ENCODE measurements around the gene MYH8.

The MYH8 gene

DNA sequence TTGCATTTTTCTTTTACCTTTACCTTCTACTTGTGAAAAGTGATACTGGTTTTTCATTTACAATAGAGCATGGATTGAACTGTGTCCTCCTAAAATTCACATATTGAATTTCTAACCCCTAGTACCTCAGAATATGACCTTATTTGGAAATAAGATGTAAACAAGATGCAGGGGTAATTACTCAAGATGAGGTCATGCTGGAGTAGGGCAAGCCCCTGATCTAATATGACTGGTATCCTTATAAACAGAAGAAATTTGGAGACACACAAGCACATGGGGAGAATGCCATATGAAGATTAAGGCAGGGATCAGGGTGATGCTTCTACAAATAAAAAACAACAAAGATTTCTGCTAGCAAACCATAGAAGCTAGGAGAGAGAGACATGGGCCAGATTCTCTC lies 61.2 kb downstream of the MYH8 start:
- Histone ChIP-seq H3K27me3 (no peaks in the 10 kb centered on the region), H3K4me2 (no peak overlapping the region), H3K9ac (no peak overlapping the region), H3K27ac (no peak overlapping the region), H4K20me1 (no peaks in the 10 kb centered on the region), H3K9me3 (replicated peaks in 1 of 11) (peaks cover 0 to 5% (median 0%) of the 10 kb centered on the region in 11 experiments; a peak in 2 of 22 replicates), H3K36me3 (no peaks in the 10 kb centered on the region), H3K4me1 (peaks cover 0 to under 1% (median 0%) of the 10 kb centered on the region in 10 experiments; a peak in 3 of 20 replicates), H3K4me3 (no peak overlapping the region)
- no peak for TF ChIP-seq Cebpa-rat (IDR thresholded peaks at IDR 0.05)

DNA sequence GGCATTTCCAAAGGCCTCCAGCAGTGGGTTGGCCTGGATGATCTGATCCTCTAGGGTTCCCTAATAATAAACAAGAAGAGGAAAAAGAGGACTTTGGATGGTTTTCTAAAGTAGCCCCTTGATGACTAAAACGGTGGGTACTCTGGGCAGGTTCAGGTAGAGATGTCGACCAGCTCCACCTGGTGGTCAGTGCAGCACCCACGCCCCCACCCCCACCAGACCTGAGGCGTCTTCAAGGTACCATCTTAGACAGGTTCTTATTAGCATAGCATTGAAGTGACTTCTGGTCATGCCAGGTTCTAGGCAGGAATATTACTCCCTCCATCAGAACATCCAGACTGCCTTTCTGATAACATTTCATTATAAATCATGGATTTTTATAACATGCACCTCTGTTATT lies 64.0 kb downstream of the MYH8 start:
- no peak for TF ChIP-seq Cebpa-rat (IDR thresholded peaks at IDR 0.05)

DNA sequence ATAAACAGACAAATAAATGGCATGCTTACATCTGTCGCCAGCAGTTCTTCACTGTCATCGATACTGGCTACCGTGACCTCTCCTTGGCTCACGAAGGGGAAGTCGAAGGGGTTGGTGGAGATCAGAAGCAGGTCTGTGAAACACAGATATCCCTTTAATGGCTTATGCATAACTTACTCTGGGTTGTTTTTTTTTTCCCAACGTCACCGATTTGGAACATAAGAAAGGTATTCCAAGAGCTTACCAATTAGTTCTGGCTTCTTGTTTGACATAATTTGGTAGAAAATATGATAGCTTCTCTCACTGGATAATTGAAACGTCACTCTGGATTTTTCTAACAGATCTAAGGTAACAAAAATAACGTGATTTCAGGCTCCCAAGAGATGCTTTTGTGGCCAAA lies 67.1 kb downstream of the MYH8 start:
- no peaks in the 10 kb centered on the region for H3K36me3 ChIP-seq
- H3K27me3 ChIP-seq, result no peaks in the 10 kb centered on the region
- peaks cover 0 to 31% (median 14%) of the 10 kb centered on the region in 10 experiments; a peak in 11 of 20 replicates for H3K4me1 ChIP-seq
- peaks cover 7 to 21% (median 14%) of the 10 kb centered on the region in 11 experiments; a peak in 14 of 22 replicates for H3K9me3 ChIP-seq (replicated peaks in 1 of 11)
- H3K4me3 ChIP-seq, result no peak overlapping the region
- no peak overlapping the region for H3K27ac ChIP-seq
- no peak for TF ChIP-seq Cebpa-rat (IDR thresholded peaks at IDR 0.05)
- peak overlapping the region in 7 of 11 experiments; percentile 8 to 50 (median 33); a peak in 11 of 22 replicates for H3K4me2 ChIP-seq
- H3K9ac ChIP-seq, result no peak overlapping the region
- no peaks in the 10 kb centered on the region for H4K20me1 ChIP-seq

More for the DNA sequence above, 64.0 kb downstream of the MYH8 start:
- H3K27me3 ChIP-seq, result no peaks in the 10 kb centered on the region
- peaks cover 0 to 29% (median 14%) of the 10 kb centered on the region in 10 experiments; a peak in 11 of 20 replicates for H3K4me1 ChIP-seq
- no peak overlapping the region for H3K4me2 ChIP-seq
- peaks cover 0 to 5% (median 3%) of the 10 kb centered on the region in 11 experiments; a peak in 11 of 22 replicates for H3K9me3 ChIP-seq (replicated peaks in 1 of 11)
- H3K36me3 ChIP-seq, result no peaks in the 10 kb centered on the region
- H3K27ac ChIP-seq, result no peak overlapping the region
- no peaks in the 10 kb centered on the region for H4K20me1 ChIP-seq
- no peak overlapping the region for H3K4me3 ChIP-seq
- no peak overlapping the region for H3K9ac ChIP-seq

DNA sequence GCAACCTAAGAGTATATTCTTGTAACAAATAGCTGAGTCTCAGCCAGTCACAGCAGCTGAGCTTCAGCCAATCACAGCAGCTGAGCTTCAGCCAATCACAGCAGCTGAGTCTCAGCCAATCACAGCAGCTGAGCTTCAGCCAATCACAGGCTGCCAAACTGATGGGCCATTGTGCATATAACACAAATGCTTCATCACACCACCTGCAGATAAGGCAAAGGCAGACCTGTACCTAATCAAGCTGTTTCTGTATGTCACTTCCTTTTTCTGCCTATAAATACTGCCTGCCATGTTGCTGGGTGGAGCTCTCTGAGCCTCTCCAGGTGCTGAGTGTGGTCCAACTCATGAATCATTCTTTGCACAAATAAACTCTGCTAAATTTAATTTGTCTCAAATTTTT lies 68.9 kb downstream of the MYH8 start:
- Histone ChIP-seq H3K9ac (no peak overlapping the region), H3K9me3 (replicated peaks in 1 of 11) (peaks cover 7 to 21% (median 14%) of the 10 kb centered on the region in 11 experiments; a peak in 14 of 22 replicates), H3K4me2 (0 out of 22 replicates have a peak overlapping the region, but pooled peaks of 2 of the 11 experiments have one; percentile 32 to 50), H3K4me3 (no peak overlapping the region), H3K36me3 (no peaks in the 10 kb centered on the region), H3K4me1 (peaks cover 0 to 31% (median 14%) of the 10 kb centered on the region in 10 experiments; a peak in 11 of 20 replicates), H4K20me1 (no peaks in the 10 kb centered on the region), H3K27me3 (no peaks in the 10 kb centered on the region), H3K27ac (no peak overlapping the region)
- TF ChIP-seq Cebpa-rat (IDR thresholded peaks at IDR 0.05), result no peak

DNA sequence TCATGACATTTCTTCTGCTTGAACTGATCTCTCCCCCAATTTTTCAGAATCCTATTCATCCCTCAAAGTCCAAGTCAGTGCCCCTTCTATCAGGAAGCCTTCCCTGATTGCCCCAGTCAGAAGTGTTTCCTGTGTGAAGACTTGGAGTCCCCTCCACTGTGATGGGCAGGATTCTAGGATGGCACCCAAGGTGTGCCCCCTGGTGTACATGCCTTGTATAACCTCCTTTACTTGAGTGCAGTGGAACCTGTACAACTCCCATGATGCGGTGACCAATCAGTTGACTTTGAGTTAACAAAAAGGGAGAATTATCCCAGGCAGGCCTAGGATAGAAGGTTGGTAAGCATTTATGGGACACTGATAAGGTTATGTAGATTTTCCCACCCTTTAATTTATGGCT lies 72.3 kb downstream of the MYH8 start:
- Histone ChIP-seq H3K27me3 (no peaks in the 10 kb centered on the region), H3K27ac (no peak overlapping the region), H3K4me3 (no peak overlapping the region), H4K20me1 (no peaks in the 10 kb centered on the region), H3K4me1 (peaks cover 0 to 24% (median 10%) of the 10 kb centered on the region in 10 experiments; a peak in 10 of 20 replicates), H3K9me3 (replicated peaks in 1 of 11) (peaks cover 7 to 17% (median 14%) of the 10 kb centered on the region in 11 experiments; a peak in 14 of 22 replicates), H3K36me3 (no peaks in the 10 kb centered on the region), H3K4me2 (no peak overlapping the region), H3K9ac (no peak overlapping the region)
- TF ChIP-seq Cebpa-rat (IDR thresholded peaks at IDR 0.05), result no peak

DNA sequence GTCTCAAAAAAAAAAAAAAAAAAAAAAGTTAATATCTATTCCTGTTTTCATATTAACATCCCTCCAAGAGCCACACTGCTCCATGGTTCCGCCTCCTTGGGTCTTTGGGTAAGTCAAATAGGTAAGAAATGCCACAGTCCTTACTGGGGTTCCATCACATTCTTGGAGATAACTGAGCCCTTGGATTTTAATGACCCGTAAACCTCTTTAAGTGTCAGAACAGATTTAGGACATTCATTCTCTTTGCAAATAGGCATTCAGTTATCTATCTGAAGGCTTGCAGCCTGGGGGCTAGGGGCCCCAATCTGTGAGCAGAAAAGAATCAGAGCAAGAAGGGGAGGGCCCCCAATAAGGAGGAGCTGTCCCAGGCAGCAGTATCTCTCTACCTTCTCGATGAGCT lies 76.9 kb downstream of the MYH8 start:
- Histone ChIP-seq H3K9ac (no peak overlapping the region), H3K4me2 (no peak overlapping the region), H3K27me3 (no peaks in the 10 kb centered on the region), H3K4me3 (no peak overlapping the region), H3K36me3 (no peaks in the 10 kb centered on the region), H4K20me1 (no peaks in the 10 kb centered on the region), H3K9me3 (replicated peaks in 1 of 11) (no peaks in the 10 kb centered on the region), H3K4me1 (peaks cover 0 to 7% (median 0%) of the 10 kb centered on the region in 10 experiments; a peak in 4 of 20 replicates), H3K27ac (no peak overlapping the region)
- TF ChIP-seq Cebpa-rat (IDR thresholded peaks at IDR 0.05), result no peak

All from BLaER1 treated with 17β-estradiol and CSF1 and Interleukin-3, amounts not matched to agents 10 nM and 100 nM (cell line).